22Rv1 (cell line): ENCODE data around the gene SLC15A1.

Experiments
- CTCF ChIP-seq: fragments of 450-650 bp; IDR thresholded peaks from 2 replicates; pipeline ENCODE4 v1.5.1; 2017; ENCODE audit warnings: mild to moderate bottlenecking
- ZFX ChIP-seq: fragments of 450-650 bp; IDR thresholded peaks from 2 replicates; pipeline ENCODE4 v1.6.1; 2017; ENCODE audit warnings: antibody characterized with exemption, borderline replicate concordance

- TF ChIP-seq CTCF (no peak), ZFX (no peak)
These were observed 29.4 kb upstream of the SLC15A1 start for GRCh38 chr13:98781905-98782304.
